Activated T-helper 1 cell treated with anti-CD3 and anti-CD28 coated beads, Interleukin-2, amount 50 U/mL, for 16 hours (primary cell): ENCODE data around the gene SPINK4.

Experiments
- DNase-seq, 2 donors: peaks; one replicate each; pipeline ENCODE4 v3.0.0-alpha.2; 2020; ENCODE audit warnings: low read depth in 1 of 2, low spot score in 1 of 2

SPINK4 gene

DNA sequence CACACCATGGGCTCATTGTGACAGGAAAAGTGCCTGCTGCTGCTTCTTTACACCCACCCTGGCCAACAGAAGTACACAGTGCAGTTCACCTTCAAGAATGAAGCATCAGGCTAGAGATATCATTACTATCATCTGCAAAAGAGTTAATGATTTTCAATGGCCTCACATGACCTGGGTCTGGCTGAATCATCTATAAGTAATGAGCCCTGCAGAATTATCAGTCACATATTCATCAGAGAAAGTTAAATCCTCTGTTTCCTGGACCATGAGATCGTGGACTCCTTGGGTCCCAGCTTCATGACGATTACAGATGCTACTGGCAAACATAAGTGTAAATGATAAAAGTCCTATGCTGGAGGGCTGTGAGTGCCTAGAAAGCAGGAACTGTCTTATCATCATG lies 16.3 kb downstream of the SPINK4 start:
- DNase-seq: no peak

DNA sequence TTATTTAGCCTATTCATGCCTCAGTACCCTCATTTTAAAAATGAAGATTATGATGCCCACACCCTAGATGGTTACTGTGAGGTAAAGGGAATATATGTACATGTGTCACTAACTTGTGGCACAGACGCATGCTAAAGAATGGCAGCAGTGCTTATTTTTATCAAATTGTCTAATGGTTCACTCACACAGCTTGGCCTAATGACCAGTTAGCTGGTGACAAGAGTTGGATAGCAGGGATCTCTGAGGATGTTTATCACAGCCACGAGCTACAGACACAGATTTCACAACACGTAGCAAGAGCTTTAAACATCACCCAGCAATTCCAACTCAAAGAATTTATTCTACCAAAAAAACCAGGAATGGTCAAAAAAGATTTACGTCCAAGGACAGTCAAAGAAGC lies 17.3 kb downstream of the SPINK4 start:
- no peak for DNase-seq

DNA sequence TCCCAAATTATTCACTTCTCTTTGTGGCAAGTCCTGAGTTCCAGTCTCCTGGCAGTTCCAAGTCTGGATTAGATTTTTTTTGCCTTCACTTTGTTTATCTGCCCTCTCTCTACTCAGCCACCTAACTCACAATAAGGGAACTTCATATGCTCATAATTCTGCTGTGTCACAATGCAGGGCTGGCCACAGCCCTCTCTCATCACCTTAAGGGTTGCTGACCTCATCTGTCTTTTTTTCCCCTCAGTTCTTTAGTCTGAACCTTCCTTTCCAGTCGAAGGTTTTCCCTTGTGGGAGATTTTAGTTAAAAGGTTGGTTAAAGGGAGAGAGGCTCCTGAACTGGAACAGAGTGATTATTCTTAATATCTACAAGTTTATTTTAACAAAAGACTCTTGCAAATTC lies 20.4 kb downstream of the SPINK4 start:
- DNase-seq: no peak

DNA sequence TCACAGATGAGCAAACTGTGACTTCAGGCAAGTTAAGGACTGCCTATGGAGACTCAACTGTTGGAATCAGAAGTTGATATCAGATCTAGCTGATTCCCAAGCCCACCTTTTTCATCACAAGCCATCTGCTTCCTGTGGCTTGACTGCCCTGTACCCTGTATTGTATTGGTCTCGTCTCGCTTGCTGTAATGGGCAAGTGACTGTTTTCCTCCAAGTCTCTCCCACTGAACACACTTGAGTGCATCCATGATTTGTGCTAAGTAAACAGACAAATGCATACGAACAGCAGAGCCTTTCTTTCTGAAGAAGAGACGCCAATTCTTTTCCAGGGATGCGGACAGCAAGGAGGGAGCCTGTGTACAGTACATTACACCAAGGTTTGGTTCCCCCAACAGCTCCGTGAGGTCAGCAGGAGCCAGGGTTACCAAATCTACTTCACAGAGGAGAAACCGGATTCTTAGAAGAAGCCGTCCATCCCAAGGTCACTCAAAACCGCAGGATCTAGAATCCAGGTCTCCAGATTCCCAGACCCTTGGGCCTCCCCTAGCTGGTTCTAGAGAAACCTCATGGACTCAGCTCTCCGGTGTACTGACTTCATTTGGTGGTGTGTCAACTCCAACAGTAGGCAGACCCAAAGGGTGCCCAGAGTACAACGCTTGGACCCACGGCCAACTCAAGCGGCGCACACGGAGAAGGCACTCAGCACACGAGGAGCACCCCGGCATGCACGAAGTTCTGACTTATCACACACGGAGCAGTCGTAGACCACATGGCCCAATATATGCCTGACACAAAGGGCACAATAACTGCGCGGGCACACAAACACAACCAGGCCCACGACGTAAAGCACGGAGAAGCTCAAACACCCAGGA lies 23.4 kb downstream of the SPINK4 start:
- DNase-seq: no peak

DNA sequence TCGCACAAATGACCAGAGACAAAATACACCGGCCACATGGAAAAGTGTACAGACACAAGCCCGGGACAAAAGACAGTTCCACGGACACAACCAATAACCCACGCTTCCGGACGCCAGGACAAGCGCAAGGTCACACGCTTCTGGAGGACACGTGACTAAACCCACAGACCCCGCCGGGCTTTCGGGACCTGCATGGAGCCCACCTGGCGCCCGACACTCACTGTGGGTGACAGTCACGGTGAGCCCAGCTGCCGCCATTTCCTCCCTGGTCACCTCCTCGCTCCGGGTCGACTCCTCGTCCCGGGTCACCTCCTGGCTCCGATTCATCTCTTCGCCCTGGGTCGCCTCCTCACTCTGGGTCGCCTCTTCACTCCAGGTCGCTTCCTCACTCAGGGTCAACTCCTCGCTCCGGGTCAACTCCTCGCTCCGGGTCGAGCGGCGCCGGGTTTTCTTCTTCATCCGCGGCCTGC lies 24.1 kb downstream of the SPINK4 start:
- DNase-seq: peak in 1 of 2 donors; percentile 23

DNA sequence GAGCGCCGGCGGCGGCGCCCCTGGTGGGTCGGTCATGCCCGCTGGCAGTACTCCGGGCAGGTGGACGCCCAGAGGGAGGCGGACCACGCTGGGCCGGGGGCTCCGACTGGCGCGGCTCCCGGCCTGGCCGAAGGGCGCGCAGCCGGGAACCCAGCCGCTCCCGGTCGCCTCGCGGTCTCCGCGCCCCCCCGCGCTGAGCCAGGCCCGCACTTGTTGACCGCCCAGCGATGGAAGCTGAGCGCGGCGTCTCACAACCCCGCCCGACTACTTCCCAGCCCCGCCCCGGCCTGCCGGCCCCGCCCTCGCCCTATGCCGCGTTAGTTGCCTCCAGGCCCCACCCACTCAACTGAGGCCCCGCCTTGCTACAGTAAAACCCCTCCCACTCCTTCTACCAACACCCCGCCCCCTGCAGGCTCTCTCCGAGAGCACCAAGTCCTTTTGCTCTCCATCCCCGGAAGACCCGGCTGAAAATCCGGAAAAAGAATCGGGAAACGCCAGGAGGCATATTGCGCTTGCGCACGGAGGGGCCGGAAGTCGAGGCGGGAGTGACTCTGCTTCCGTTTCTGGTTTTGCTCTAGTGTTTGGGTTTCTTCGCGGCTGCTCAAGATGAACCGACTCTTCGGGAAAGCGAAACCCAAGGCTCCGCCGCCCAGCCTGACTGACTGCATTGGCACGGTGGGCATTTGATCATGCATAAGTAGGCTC lies 24.7 kb downstream of the SPINK4 start, which contains the start of the genes BAG1 and CHMP5:
TSS of gene BAG1 (minus strand) at position 236 of the 705 bp plus-strand sequence.
TSS of gene CHMP5 (plus strand) at position 577 of the 705 bp plus-strand sequence. CDS start at position 607, 30 bp downstream.
- DNase-seq: peak; percentile 99 to 100

DNA sequence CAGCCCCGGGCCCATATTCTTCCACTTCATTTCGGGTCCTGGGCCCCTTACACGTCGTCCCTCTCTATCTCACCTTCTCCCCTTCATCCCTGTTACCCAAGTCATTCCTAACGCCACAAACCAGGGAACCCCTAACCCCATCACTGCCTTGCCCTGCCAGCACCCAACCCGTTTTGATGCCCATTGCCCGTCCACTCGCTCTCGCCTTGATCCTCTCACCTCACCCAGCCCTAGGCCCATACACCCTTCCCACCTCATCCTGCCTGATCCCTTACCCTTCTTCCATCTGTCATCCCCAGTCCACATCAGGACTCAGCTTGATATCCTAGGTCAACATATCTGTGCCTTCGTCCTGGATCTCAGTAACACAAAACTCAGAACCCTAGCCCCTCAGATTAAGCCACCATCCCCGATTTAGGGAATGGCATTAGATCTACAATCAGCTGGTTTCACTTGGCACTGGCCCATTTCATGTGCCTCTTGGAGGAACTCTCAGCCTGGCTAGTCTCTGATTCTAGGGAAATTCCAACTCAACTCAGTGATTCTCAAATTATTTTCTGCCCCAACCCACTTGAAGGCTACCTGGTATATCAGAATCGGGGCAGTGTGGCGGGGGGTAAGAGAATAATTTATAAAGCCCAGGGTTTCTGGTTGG lies 25.4 kb downstream of the SPINK4 start:
- no peak for DNase-seq

DNA sequence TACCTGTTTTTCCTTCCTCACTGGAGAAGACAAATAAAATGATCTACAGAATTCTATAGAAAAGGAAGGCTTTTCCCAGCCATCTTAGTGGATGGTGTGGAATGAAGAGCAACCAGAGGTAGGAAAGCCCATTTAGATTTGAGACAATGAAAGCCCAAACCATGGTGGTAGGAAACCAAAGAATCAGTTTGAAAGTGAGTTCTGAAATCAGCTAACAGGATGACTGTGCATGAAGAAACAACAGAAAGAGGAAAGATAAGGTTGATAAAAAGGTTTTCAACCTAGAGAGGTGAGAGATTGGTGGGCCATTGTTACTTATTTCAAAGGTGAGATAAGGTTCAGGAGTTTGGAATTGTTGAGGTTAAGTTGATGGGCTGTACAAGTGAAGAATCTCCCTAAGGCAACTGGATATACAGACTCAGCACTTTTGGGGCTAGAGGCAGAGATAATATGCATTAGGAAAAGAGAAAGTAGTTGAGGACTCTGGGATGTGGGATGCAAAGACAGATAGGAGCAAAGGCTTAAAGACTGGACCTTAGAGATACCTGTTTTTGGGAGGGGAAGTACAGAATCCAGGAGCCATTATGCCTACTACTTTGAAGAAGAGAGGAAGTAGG lies 27.3 kb downstream of the SPINK4 start:
- no peak for DNase-seq

DNA sequence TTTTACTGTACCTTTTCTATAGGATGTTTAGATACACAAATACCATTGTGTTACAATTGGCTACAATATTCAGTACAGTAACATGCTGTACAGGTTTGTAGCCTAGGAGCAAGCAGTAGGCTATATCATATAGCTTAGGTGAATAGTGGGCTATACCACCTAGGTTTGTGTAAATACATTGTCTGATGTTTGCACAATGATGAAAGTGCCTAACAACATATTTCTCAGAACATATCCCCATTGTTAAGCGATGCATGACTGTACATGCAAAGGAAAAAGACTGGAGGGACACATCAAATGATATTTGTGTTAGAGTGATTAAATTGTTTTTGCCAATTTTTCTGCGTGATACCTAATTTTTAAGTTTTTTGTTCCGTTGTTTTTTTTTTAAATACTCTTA lies 30.2 kb downstream of the SPINK4 start:
- DNase-seq: no peak

DNA sequence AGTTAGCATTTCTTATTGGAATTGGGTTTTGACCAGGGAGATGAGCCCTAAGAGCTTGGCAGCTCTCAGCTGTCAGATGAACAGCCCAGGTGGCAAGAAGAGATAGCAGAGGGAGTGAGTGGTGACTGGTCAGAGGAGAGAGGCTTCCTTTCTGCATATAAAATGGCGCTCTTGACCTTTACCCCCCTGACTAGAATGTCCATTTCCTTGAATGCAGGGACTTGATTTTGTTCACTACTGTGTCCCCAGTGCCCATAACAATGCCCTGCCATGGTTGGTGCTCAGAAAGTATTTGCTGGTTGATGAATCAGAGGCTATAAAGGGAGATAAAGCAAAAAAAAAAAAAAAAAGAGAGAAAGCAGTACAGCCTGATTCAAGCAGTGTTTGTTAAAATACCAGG lies 32.1 kb downstream of the SPINK4 start:
- DNase-seq: no peak

DNA sequence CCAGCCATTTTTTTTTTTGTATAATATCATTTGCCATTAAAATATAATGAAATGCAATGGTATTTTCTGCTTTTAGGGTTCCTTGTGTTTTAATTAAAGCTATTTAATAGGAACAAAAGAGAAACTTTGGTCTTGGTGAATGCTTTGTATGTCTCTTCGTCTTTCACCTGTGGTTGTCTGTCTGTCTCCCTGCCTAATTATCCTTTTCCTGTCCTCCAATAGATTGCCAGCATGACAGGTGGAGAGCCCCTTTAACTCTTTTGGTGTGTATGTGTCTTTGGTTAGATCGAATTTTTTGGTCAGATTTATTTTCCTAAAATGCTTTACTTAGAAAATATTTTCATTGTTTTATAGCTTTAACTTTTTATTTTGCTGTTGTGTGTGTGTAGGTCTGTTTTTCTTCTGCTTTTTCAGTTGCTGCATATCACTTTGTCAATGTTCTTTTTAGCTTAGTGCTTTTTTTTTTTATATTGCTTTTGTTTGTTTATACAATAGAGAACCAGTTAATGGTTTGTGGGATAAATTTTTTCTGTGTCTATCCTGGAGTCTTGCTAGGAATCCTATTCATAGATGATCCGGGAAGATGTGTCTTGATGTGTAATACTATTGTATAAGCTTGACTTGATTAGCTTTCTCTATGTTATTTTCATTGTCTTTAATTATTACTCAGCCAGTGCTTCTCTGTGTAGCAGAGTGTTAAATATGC lies 33.5 kb downstream of the SPINK4 start:
- no peak for DNase-seq

DNA sequence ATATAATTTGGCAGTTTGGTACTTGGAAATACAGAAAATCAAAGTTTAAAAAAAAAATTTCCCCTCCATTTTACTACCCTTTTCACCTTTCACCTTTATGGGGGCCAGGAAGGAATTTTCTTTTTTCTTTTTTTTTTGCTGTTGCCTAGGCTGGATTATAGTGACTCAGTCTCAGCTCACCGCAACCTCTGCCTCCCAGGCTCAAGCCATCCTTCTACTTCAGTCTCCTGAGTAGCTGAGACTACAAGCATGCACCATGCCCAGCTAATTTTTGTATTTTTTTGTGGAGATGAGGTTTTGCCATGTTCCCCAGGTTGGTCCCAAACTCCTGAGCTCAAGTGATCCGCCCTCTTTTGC lies 34.0 kb downstream of the SPINK4 start:
- no peak for DNase-seq

DNA sequence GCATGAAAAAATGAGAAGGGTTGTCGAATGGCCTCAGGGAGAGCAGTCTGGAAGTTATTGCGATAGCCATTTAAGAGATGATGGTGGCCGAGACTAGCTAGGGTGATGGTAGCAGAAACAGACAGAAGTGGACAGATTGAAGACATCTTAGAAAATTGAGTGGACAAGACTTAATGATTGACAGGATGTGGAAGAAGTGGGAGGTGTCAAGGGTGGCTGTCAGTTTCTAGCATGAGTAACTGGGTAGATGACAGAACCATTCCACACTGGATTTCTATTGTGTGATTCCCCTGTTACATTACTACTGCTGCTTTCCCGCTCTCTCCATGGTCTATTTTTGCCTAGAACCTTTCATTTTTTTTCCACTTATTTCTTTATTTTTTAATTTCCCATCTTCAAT lies 37.5 kb downstream of the SPINK4 start:
- no peak for DNase-seq

DNA sequence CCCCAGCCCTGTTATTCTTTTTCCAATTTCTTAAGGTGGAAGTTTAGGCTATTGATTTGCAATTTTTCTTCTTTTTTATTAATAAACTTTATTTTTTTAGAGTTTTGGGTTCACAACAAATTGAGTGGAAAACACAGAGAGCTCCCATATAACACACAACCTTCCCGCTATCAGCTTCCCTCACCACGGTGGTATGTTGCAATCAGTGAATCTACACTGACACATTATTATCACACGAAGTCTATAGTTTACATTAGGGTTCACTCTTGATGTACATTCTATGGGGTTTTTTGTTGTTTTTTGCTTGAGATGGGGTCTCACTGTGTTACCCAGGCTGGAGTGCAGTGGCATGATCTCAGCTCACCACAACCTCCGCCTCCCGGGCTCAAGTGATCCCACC lies 45.5 kb downstream of the SPINK4 start:
- DNase-seq: no peak

DNA sequence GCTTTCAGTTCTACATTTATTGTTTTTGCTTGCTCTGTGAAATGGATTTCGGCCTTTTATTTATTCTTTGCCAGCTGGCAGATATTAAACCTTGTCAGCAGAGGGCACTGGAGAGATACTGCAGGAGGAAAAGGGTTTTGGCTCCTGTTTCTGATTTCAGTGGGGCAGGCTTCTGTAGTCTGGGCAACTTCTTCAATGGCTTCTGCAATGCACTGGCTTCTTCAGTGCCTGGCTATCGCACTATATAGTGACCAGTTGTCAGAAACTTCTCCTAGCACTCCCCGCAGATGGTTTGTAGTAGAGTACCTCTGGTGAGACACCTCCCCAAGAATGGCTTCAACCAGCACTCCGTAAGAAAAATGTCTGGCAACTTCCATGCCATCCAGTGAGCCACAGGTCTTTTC lies 47.1 kb downstream of the SPINK4 start:
- DNase-seq: no peak

DNA sequence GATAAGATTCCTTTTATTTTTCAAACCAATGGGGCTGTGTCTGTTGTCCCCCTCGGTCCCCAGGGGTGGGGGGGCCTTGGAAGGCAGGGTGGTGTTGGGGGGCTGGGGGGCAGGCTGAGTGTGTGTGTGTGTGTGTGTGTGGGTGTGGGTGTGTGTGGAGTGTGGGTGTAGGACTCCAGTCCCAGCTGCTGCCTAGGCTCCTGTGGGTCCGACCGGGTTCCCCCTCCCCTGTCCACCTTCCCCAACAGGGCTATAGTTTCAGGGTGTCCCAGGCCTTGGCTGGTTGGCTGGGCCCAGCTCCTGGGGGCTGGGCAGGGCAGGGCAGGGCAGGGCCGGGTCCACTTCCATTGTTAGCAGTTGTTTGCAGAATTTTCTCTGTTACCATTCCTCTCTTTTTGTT lies 48.3 kb downstream of the SPINK4 start:
- no peak for DNase-seq

DNA sequence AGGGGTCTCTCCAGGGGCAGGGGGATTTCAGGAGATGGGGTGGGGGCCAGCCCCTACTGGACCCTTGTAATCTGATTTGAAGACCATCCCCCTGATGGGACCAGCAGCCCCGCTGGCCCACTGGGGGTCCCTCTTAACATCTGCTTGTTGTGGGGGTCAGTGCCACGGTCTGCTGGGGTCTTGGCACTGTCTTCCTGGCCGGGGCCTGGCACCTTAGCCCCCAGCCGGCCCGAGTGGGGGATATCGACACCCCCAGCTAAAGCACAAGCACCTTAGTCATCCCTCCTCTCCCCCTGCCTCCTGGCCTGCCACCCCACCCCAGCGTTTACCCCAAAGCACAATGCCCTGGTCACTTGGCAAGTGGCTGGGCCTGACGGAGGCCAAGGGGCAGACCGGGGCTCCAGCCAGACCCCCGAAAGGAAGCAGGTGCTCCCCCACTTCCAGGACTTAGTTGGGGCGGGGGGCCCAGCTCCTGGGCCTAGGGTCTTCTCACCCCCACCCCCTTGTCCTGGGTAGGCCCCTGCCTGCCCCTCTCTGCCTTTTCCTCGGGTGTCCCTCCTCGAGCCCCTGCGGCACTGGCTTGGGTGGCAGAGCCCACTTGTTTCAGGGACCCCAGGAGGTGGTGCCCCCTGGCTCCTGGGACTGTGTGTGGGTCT lies 49.0 kb downstream of the SPINK4 start:
- no peak for DNase-seq

DNA sequence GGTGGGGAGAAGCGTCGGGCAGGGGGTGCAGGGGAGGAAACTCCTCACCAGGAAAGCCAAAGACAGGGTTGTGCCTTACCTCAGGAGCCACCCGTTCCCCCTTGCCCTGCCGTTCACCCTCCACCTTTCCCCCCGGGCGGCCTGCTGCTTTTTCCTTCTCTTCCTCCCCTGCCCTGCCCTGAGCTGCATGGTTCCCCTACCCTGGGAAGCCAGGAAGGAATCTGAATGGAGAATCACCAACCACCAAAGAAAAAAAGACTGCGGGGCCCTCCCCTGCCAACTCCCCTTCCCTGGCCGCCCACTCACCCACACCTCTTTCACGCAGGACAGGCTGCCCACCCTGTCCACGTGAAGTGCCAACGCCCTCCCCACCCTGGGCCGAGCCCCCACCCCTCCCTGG lies 49.5 kb downstream of the SPINK4 start:
- DNase-seq: no peak

DNA sequence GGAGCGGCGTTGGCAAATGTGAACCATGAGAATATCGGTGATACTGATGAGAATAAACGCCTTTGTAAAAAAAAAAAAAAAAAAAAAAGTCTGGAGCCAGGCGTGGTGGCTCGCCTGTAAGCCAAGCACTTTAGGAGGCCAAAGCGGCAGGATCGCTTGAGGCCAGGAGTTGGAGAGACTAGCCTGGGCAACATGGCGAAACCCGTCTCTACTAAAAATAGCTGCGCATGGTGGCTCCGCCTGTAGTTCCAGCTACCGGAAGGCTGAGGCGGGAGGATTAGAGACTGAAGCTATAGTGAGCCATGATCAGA lies 49.9 kb downstream of the SPINK4 start:
- no peak for DNase-seq

DNA sequence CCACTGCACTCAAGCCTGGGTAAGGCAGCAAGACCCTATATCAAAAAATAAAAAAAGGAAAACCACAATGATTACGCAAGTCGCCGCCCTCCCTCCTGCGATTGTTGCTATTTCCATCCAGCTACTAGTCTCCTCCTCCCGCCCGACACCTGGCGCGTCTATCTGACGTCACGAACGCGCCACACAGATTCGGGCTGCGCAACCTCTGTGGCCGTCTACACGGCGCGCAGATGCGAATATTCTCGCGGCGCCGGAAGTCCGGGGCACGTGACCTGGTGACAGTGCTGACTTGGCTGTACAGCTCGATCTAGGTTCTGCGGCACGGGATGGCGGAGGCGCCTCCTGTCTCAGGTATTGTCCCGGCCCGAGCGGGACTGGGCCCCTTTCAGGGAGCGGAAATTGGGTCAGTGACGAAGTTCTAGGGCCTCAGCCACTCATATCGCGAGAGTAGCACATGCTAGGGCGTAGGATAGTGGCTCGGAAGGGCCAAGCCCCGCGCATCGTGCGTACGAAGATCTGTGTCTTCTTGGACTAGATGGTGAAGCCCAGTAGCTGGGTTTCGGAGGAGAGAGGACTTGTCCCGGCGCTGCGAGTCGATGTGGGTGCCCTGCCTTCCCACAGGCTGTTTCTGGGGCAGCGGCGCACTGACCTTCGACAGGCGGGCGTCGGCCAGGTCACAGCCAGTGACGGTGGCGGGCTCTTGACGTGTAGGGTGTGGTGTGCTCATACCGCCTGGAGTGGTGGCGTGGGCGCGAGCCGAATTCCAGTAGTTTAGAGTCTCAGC lies 50.5 kb downstream of the SPINK4 start, which contains the start of gene NFX1:
TSS of gene NFX1 (plus strand) at position 270 of the 784 bp plus-strand sequence. CDS start at position 327, 57 bp downstream.
- DNase-seq: peak; percentile 96 to 98
